HEK293 (cell line): ENCODE results near the gene C2CD4C.

ENCODE experiments used
- CTCF ChIA-PET: fragments of 350-600 bp; formaldehyde crosslinking; extraction: SDS; loops from one replicate; lab custom pipeline; 2021; ENCODE audit warnings: antibody characterized with exemption; lab: Yijun Ruan, JAX
- POLR2A ChIA-PET: fragments of 300-600 bp; formaldehyde crosslinking; extraction: SDS; loops from one replicate; lab custom pipeline; 2020; ENCODE audit warnings: antibody characterized with exemption, inconsistent platforms; lab: Yijun Ruan, JAX
- H3K27ac ChIP-seq: fragments of 200-500 bp; sonication (Bioruptor generic); 2 replicates; pipeline ENCODE4 v1.5.1; 2014; ENCODE audit warnings: low read depth, low read length, control low read depth, inconsistent platforms; ENCODE audit errors: extremely low read depth
- H3K36me3 ChIP-seq, 2 experiments: fragments of 200-500 bp in 1 of 2; sonication (Bioruptor generic) in 1 of 2; 1 replicate in 1 of 2; 2 replicates in 1 of 2; pipeline ENCODE4 v1.5.1; 2014 to 2017; ENCODE audit warnings: inconsistent platforms in 2 of 2, low read length in 2 of 2; ENCODE audit not compliant: control insufficient read depth in 2 of 2, insufficient read depth in 1 of 2
- H3K4me1 ChIP-seq: fragments of 200-500 bp; sonication (Bioruptor generic); 2 replicates; pipeline ENCODE4 v1.5.1; 2014; ENCODE audit warnings: mild to moderate bottlenecking, low read length, inconsistent platforms; ENCODE audit not compliant: control insufficient read depth, insufficient read depth
- H3K4me3 ChIP-seq: 2 replicates; pipeline ENCODE4 v1.5.1; 2011; ENCODE audit warnings: low read depth, mild to moderate bottlenecking, control low read depth, low read length, moderate library complexity
- H3K9me3 ChIP-seq: fragments of 200-500 bp; sonication (Bioruptor generic); 2 replicates; pipeline ENCODE4 v1.5.1; 2014; ENCODE audit warnings: low read depth, low read length, inconsistent platforms; ENCODE audit not compliant: control insufficient read depth, insufficient read depth
- GLI4 ChIP-seq: fragments of 450-650 bp; formaldehyde crosslinking; IDR thresholded peaks from 2 replicates; pipeline ENCODE4 v1.5.1; 2016; ENCODE audit warnings: missing biosample characterization, missing genetic modification characterization
- HIC1 ChIP-seq: fragments of 450-650 bp; formaldehyde crosslinking; IDR thresholded peaks from 2 replicates; pipeline ENCODE4 v1.5.1; 2016; ENCODE audit warnings: missing biosample characterization, missing genetic modification characterization
- KLF17 ChIP-seq: fragments of 450-650 bp; formaldehyde crosslinking; IDR thresholded peaks from 2 replicates; pipeline ENCODE4 v1.5.1; 2016; ENCODE audit warnings: missing biosample characterization, missing genetic modification characterization
- MYNN ChIP-seq: fragments of 450-650 bp; formaldehyde crosslinking; IDR thresholded peaks from 2 replicates; pipeline ENCODE4 v1.5.1; 2016; ENCODE audit warnings: missing biosample characterization, missing genetic modification characterization, borderline replicate concordance
- PBX3 ChIP-seq: sonication (generic); formaldehyde crosslinking; IDR thresholded peaks from 2 replicates; pipeline ENCODE4 v1.8.1; 2022; ENCODE audit warnings: mild to moderate bottlenecking, moderate library complexity, missing genetic modification reagents
- SALL2 ChIP-seq: fragments of 450-650 bp; formaldehyde crosslinking; IDR thresholded peaks from 2 replicates; pipeline ENCODE4 v1.5.0; 2017; ENCODE audit warnings: missing biosample characterization, mild to moderate bottlenecking, missing genetic modification characterization, borderline replicate concordance
- ZFHX2 ChIP-seq: fragments of 450-650 bp; formaldehyde crosslinking; conservative IDR thresholded peaks from 2 replicates; pipeline ENCODE4 v1.5.1; 2016; ENCODE audit warnings: missing biosample characterization, missing genetic modification characterization
- ZNF19 ChIP-seq: fragments of 450-650 bp; formaldehyde crosslinking; IDR thresholded peaks from 2 replicates; pipeline ENCODE4; 2016; ENCODE audit warnings: missing biosample characterization, missing genetic modification characterization, low read depth
- ZNF280C ChIP-seq: fragments of 450-650 bp; formaldehyde crosslinking; IDR thresholded peaks from 2 replicates; pipeline ENCODE4 v1.5.1; 2016; ENCODE audit warnings: missing biosample characterization, missing genetic modification characterization
- ZNF335 ChIP-seq: fragments of 450-650 bp; formaldehyde crosslinking; conservative IDR thresholded peaks from 2 replicates; pipeline ENCODE4 v1.5.1; 2016; ENCODE audit warnings: missing biosample characterization, missing genetic modification characterization
- ZNF501 ChIP-seq: fragments of 450-650 bp; formaldehyde crosslinking; IDR thresholded peaks from 2 replicates; pipeline ENCODE4 v1.5.1; 2016; ENCODE audit warnings: missing biosample characterization, missing genetic modification characterization
- ZNF548 ChIP-seq: fragments of 450-650 bp; formaldehyde crosslinking; IDR thresholded peaks from 2 replicates; pipeline ENCODE4 v1.5.1; 2016; ENCODE audit warnings: missing biosample characterization, missing genetic modification characterization
- ZSCAN5A ChIP-seq: fragments of 450-650 bp; formaldehyde crosslinking; IDR thresholded peaks from 2 replicates; pipeline ENCODE4 v1.5.1; 2016; ENCODE audit warnings: missing biosample characterization, missing genetic modification characterization
- TF ChIP-seq, protein P1 (sequence below): fragments of 450-650 bp; formaldehyde crosslinking; IDR thresholded peaks from 2 replicates; pipeline ENCODE4 v1.5.1; 2016; ENCODE audit warnings: missing biosample characterization, missing genetic modification characterization, borderline replicate concordance
- TF ChIP-seq, protein P2 (sequence below): fragments of 450-650 bp; formaldehyde crosslinking; IDR thresholded peaks from 2 replicates; pipeline ENCODE4 v1.5.1; 2016; ENCODE audit warnings: missing biosample characterization, missing genetic modification characterization, low read depth

Gene C2CD4C

GRCh38 chr19:399370-399769, 9.6 kb downstream of the C2CD4C start:
- Histone ChIP-seq H3K36me3 (no peaks in the 10 kb centered on the region), H3K9me3 (no peaks in the 10 kb centered on the region), H3K4me1 (no peaks in the 10 kb centered on the region), H3K4me3 (no peak overlapping the region), H3K27ac (no peak overlapping the region)
- CTCF ChIA-PET, result no interaction called here
- POLR2A ChIA-PET, result no interaction called here
- TF ChIP-seq PBX3 (CRISPR knock-in tag) (no peak), ZNF335 (no peak), HIC1 (no peak), MYNN (no peak), ZFHX2 (tag by site-specific recombination) (no peak)

GRCh38 chr19:398719-399118, 10.2 kb downstream of the C2CD4C start:
- Histone ChIP-seq H3K4me1 (no peaks in the 10 kb centered on the region), H3K9me3 (no peaks in the 10 kb centered on the region), H3K4me3 (no peak overlapping the region), H3K36me3 (no peaks in the 10 kb centered on the region), H3K27ac (no peak overlapping the region)
- CTCF ChIA-PET, result interaction anchor here (1.0 kb wide), 1 partner anchor 9 kb away, joined by 3 read pairs; no protein-coding TSS in a partner anchor
- no peak for TF ChIP-seq ZNF548
- TF ChIP-seq, protein P1, sequence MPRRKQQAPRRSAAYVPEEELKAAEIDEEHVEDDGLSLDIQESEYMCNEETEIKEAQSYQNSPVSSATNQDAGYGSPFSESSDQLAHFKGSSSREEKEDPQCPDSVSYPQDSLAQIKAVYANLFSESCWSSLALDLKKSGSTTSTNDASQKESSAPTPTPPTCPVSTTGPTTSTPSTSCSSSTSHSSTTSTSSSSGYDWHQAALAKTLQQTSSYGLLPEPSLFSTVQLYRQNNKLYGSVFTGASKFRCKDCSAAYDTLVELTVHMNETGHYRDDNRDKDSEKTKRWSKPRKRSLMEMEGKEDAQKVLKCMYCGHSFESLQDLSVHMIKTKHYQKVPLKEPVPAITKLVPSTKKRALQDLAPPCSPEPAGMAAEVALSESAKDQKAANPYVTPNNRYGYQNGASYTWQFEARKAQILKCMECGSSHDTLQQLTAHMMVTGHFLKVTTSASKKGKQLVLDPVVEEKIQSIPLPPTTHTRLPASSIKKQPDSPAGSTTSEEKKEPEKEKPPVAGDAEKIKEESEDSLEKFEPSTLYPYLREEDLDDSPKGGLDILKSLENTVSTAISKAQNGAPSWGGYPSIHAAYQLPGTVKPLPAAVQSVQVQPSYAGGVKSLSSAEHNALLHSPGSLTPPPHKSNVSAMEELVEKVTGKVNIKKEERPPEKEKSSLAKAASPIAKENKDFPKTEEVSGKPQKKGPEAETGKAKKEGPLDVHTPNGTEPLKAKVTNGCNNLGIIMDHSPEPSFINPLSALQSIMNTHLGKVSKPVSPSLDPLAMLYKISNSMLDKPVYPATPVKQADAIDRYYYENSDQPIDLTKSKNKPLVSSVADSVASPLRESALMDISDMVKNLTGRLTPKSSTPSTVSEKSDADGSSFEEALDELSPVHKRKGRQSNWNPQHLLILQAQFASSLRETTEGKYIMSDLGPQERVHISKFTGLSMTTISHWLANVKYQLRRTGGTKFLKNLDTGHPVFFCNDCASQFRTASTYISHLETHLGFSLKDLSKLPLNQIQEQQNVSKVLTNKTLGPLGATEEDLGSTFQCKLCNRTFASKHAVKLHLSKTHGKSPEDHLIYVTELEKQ, result no peak
- no peak for TF ChIP-seq KLF17
- no peak for TF ChIP-seq ZNF280C (tag by site-specific recombination)
- POLR2A ChIA-PET, result no interaction called here

DNA sequence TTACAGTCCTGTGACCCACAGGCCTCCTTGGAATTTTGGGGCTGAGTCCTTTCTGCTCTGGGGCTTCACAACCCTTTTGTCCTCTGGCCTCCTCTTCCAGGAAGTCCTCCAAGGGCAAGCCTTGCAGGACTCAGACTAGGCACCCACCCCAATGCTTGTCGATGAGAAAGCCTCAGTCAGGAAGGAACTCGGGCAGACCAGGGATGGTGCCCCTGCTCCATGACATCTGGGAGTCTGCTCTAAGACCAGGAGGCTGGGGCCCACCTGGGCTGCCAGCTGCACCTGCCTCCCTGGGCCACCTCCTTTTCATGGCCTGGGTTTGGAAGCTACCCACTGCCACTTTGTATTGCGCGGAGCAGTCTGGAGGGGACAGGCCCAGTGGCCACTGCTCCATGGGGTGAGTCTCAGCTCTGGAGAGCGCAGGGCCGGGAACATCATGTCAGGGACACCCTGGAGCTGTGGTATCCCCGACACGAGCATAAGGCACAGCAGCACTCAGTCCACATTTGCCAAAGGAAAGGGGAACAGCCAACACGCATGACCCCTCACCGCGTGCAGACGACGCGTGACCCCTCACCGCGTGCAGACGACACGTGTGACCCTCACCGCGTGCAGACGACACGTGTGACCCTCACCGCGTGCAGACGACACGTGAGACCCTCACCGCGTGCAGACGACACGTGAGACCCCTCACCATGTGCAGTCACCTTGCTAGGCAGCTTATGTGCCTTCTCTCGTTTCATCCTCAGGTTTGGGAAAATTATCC, 10.8 kb downstream of the C2CD4C start:
- ChIA-PET CTCF (interaction anchor here (1.0 kb wide), 1 partner anchor 10 kb away, joined by 3 read pairs; no protein-coding TSS in a partner anchor), POLR2A (no interaction called here)
- H3K4me3 ChIP-seq, result no peak overlapping the region
- H3K9me3 ChIP-seq, result no peaks in the 10 kb centered on the region
- H3K36me3 ChIP-seq, result no peaks in the 10 kb centered on the region
- H3K27ac ChIP-seq, result no peak overlapping the region
- no peaks in the 10 kb centered on the region for H3K4me1 ChIP-seq
- TF ChIP-seq GLI4, result no peak
- TF ChIP-seq ZNF501 (tag by site-specific recombination), result no peak
- TF ChIP-seq SALL2 (tag by site-specific recombination), result no peak
- TF ChIP-seq ZNF19, result no peak
- no peak for TF ChIP-seq ZSCAN5A (tag by site-specific recombination)
- TF ChIP-seq, protein P2, sequence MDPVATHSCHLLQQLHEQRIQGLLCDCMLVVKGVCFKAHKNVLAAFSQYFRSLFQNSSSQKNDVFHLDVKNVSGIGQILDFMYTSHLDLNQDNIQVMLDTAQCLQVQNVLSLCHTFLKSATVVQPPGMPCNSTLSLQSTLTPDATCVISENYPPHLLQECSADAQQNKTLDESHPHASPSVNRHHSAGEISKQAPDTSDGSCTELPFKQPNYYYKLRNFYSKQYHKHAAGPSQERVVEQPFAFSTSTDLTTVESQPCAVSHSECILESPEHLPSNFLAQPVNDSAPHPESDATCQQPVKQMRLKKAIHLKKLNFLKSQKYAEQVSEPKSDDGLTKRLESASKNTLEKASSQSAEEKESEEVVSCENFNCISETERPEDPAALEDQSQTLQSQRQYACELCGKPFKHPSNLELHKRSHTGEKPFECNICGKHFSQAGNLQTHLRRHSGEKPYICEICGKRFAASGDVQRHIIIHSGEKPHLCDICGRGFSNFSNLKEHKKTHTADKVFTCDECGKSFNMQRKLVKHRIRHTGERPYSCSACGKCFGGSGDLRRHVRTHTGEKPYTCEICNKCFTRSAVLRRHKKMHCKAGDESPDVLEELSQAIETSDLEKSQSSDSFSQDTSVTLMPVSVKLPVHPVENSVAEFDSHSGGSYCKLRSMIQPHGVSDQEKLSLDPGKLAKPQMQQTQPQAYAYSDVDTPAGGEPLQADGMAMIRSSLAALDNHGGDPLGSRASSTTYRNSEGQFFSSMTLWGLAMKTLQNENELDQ (tag by site-specific recombination), result no peak
